HL-60/S4 treated with phorbol 12-myristate 13-acetate at 8.2 ng/mL for 4 days and 3 days (cell line): Measurements from ENCODE around the gene SRPK3.
"Not testable (repeated sequence)": the region's sequence is repeated elsewhere in the genome, so short reads cannot be mapped to it uniquely, and the experiment has no call there.

Experiments
- in situ Hi-C: fragments of 300-500 bp; cut with MboI; formaldehyde crosslinking; loops from 2 replicates; pipeline ENCODE4 v1.15.0; 2022; ENCODE audit warnings: low sequenced_read_pairs

SRPK3 gene, protein sequence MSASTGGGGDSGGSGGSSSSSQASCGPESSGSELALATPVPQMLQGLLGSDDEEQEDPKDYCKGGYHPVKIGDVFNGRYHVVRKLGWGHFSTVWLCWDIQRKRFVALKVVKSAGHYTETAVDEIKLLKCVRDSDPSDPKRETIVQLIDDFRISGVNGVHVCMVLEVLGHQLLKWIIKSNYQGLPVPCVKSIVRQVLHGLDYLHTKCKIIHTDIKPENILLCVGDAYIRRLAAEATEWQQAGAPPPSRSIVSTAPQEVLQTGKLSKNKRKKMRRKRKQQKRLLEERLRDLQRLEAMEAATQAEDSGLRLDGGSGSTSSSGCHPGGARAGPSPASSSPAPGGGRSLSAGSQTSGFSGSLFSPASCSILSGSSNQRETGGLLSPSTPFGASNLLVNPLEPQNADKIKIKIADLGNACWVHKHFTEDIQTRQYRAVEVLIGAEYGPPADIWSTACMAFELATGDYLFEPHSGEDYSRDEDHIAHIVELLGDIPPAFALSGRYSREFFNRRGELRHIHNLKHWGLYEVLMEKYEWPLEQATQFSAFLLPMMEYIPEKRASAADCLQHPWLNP

DNA sequence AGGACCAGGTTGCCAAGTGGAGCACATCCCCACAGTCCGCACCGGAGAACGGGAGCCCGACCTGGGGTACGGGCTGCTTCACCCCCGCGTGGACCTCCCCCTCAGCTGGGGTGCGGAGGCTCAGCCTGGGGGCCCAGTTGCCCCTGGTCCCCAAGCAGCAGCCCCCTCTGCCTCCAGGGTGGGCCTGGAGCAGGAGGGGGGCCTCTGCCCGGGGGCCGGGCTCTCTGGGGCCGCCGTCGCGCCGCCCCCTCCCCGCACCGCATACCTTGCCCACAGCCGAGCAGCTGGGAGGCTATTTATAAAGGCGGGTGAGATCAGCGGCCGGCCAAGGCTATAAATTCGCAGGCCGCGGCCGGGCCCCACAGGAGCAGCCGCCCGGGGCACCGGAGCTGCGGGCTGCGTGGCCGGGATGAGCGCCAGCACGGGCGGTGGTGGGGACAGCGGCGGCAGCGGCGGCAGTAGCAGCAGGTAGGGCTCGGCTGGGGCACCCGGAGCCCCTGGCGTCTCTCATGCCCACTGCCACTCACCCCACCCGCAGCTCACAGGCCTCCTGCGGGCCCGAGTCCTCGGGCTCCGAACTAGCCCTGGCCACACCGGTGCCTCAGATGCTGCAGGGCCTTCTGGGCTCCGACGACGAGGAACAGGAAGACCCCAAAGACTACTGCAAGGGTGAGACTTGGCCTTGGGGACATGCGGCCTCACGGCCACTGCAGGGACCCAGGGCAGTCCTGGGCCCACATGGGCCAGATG lies at the start of gene SRPK3:
SRPK3 (plus strand) TSS at position 364 of the 750 bp plus-strand sequence; CDS start at position 410, 46 bp downstream.
- in situ Hi-C loops: no loop called here

GRCh38 chrX:153731117-153731844 lies 49.6 kb upstream of the SRPK3 start:
- in situ Hi-C loops: no loop called here

GRCh38 chrX:153731845-153732215 lies 49.0 kb upstream of the SRPK3 start:
- in situ Hi-C loops: no loop called here

GRCh38 chrX:153732401-153732800 lies 48.4 kb upstream of the SRPK3 start:
- in situ Hi-C loops: no loop called here

DNA sequence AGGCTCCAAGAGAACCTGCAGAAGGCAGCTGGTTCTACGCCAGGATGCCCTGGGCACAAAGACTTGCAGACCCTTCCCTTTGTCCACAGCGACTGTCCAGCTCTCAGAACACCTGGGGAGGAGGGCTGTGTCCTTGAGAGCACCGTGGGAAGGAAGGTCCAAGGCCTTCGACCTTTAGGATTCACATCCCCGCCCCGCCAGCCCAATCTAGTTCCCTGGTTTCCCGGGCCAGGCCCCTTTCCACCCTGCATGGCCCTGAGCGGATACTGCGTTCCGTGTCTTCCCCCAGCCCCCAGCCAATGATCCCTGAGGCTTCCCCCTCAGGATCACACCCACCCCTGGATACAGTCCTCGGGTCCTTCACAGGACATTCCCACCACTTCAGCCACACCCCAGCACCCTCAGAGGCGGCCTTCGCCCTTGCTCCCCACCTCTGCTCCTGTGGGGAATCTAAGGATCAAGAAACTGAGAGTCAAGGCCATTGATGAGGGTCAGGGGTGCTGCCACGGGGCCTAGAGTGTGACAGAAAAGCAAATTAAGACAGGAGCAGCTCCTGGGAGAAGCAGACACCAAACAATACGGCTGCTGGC lies 47.1 kb upstream of the SRPK3 start:
- in situ Hi-C loops: no loop called here

GRCh38 chrX:153734871-153735270 lies 46.0 kb upstream of the SRPK3 start:
- in situ Hi-C loops: no loop called here

GRCh38 chrX:153735274-153735673 lies 45.6 kb upstream of the SRPK3 start:
- in situ Hi-C loops: no loop called here

DNA sequence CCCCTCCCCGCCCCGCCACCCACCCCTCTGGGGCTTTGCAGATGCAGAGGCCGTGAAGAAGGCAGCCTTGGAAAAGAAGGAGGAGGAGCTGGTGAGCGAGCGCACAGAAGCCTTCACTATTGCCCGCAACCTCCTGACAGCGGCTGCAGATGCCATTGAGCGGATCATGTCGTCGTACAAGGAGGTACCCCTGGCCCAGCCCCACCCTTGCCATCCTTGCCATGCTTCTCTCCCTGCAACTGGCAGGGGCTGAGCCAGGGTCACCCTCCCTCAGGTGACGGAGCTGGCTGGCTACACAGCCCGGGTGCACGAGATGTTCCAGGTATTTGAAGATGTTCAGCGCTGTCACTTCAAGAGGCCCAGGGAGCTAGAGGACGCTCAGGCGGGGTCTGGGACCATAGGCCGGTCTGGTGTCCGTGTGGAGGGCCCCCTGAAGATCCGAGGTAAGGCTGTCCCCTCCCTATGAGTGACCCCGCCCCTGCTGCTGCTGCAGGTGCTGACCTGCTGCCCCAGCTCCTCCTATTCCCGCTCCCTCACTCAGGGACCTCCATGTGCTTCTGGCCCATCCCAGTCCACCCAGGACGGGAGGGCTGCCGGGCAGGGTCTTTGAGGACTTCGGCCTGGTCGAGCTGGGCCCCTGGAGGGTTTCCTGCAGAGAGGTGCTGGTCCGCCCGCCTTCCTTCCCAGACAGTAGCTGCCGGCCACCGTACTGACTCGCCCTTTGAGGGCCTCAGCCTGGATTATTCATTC lies 44.6 kb upstream of the SRPK3 start:
- in situ Hi-C loops: no loop called here

DNA sequence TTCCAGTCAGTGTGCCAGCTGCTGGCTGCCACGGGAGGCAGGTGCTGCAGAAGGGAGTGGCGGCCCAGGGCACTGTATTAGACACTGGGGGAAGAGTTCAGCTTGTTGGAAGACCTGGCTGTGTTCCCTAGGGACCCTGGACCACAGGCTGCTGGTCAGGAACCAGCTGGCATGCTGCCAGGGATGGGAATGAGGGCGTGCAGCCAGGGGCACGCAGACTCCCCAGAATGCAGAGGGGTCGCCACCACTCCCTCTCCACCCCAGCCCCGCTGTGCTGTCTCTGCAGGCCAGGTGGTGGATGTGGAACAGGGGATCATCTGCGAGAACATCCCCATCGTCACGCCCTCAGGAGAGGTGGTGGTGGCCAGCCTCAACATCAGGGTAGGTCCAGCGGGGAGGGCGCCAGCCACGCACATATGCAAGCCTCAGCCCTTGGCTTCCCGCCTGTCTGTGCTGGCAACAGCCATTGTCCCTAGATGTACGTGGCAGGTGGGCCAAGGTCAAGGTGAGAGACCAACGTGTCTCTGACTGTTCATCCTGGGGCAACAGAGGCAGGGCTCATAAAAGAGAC lies 43.9 kb upstream of the SRPK3 start:
- in situ Hi-C loops: no loop called here

GRCh38 chrX:153738056-153738605 lies 42.7 kb upstream of the SRPK3 start:
- in situ Hi-C loops: no loop called here

GRCh38 chrX:153739754-153740486 lies 40.9 kb upstream of the SRPK3 start:
- in situ Hi-C loops: no loop called here

GRCh38 chrX:153740631-153741222 lies 40.1 kb upstream of the SRPK3 start:
- in situ Hi-C loops: no loop called here

DNA sequence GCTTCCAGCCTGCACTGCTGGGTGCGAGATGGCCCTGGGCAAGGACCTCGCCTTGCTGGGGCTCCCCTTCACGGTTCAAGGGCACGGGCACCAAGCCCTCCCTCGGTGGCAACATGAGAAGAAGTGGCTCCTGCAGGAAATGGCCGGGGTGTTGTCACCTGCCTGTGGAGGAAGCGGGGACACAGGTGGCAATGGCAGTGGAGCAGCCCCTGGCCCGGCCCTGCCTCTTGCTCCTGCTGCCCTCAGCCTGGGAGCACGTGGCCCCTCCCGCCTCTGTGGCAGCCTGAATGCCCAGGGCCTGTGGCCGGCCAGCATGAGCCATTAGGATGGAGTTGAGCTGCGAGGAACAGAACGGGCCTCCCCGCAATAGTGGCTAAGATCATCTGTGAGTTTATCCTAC lies 39.4 kb upstream of the SRPK3 start:
- in situ Hi-C loops: no loop called here

DNA sequence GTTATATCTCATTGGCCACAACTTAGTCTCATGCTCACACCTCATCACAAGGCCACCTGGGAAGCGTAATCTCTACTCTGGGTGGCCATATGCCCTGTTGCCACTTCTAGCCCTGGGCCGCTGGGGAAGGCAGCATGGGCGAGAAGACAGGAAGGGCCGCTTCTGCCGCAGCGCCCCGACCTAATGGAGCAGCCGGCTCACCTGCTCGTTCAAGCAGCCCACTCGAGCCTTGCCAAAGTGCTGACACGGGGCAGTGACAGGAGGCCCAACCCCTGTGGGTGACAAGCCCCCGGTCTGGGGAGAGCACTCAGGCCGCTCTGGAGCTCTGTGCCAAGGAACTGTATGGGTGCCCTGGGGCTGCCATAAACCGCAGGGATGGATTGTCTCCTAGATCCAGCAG lies 38.7 kb upstream of the SRPK3 start:
- in situ Hi-C loops: not testable (repeated sequence)

GRCh38 chrX:153742796-153743467 lies 37.9 kb upstream of the SRPK3 start:
- in situ Hi-C loops: not testable (repeated sequence)

DNA sequence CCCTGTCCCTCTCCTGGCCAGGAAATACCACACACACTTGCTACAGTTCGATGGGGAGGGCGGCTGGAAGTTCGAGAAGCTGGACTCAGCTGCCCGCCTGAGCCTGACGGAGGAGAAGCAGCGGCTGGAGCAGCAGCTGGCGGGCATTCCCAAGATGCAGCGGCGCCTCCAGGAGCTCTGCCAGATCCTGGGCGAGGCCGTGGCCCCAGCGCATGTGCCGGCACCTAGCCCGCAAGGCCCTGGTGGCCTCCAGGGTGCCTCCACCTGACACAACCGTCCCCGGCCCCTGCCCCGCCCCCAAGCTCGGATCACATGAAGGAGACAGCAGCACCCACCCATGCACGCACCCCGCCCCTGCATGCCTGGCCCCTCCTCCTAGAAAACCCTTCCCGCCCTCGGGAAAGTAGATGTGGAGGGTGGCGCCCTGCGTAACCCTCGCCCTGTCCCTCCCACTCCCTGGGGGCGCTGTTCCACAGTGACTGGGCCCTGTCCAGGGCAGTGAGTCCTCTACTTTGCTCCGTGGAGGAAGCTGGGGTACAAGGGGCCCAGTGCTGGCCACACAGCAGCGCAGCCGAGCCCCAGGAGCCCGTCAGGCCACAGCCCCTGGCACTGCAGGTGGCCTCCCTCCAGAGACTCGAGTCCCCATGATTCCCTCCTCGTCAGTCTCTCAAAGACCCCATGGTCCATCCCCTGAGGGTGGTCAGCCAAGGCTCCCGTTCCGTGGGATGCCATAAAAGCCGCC lies 37.2 kb upstream of the SRPK3 start:
- in situ Hi-C loops: not testable (repeated sequence)
